Measurements from ENCODE around the gene RNF220.
A peak's percentile ranks its signal among the peaks of the same experiment; 100 is the strongest.

Gene RNF220

DNA sequence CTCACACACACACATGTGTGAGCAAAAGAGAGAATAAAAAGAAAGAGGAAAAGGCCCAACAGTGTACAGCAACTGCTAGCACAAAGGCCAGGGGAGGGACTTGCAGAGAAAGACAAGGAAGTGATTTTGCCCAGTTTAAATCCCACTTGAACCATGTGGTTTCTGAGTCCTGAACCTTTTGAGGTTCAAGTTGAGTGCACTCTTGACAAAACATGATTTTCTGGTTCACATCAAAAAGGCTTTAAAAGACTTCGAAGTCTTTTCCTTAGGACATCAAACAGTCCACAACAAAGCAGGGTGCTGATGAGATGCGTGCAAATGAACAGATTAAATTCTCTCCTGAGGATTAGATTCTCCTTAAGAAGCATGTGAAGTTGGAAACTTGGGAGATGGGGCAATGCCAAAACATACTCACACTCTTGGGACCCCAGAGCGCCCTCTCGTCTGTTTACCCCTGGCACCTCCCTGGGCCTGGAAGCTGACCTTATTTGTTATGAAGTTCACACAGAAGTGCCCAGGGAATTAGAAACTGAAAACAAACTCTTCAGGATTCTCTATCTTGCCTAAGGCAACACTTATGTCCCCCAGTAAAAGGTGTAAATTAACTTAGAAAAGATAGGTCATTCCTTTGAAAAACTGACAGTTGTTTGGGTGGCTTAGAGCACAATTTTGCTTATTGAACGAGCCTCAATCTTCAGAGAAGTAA, 31.5 kb downstream of the RNF220 start:
- DNase-seq, result no peak

DNA sequence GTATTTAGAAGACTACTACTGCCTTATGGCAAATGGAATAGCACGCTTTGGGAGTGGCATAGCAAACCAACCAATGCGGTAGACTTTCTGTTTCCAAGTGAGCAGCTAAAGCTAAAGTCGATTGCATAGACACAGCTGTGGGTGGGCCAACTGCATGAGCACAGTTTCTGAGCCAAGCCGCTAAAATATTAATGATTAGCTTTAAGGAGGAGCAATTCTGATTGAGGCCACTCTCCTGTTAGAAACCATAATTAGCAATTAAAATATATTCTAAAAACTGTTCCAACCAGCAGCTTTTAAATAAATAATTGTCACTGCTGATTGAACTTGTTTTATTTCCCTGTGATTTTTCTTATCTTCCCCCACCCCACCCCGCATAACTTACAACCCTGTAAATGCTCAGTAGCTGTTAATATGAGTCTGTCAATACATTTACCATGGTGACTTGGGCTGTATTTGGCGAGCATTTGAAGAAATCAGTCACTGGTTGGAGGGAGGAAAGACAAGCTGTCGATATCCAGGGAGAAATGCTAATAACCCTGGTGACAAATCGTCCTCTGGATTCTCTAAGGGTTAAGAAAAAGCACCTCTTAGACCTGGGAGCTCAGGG, 32.2 kb downstream of the RNF220 start:
- DNase-seq, result no peak

DNA sequence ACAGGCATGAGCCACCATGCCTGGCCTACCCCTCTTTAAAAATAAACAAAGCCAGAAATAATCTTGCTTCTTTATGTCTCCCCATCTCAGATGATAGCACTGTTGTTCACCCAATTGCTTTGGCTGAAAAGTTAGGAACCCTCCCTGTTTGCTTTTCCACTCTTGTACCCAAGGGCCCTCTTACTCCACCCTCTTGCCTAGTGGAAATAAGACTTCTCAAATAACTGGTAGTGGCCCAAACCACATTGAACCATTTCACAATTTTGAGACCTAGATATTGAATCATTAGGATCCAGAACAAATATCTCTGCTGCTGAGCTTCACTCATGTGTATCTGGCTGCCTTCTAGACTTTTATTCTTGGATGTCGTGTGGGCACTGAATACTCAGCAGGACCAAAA, 37.7 kb downstream of the RNF220 start:
- DNase-seq, result no peak

DNA sequence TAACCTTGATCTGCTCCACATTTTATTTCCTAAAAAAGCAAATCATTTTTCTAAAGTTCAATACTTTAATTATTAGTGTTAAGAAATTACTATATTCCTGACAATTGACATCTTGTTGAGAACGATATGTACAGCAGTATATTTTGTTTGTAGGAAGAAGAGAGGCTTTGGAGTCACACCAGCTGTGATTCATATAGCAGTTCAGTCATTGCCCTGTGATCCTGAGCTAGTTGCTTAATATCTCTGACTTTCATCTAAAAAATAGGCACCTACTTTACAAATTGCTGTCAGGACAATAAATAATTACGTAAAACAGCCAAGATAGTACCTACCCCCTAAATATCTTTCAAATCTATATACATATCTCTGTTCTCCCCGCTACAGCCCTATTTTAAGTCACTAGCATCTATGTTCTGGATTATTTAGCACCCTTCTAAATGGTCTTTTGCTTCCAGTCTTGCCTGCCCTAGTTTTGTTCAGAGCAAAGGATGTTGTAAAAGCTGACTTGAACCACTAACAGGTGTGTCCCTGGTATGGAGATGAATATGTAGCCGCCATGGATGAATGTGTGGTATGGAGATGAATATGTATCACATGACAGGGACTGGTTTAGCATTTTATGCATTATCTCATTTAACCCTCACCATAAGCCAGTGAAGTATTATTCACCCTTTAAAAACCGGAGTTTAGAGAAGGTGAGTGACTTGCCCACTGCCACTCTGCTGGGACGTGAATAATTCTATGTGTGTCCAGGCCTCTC, 42.2 kb downstream of the RNF220 start:
- DNase-seq, result no peak

- no peak for DNase-seq
Observed at GRCh38 chr1:44453798-44454349, 48.8 kb downstream of the RNF220 start.

GRCh38 chr1:44454704-44455103, 49.6 kb downstream of the RNF220 start:
- no peak for DNase-seq

DNA sequence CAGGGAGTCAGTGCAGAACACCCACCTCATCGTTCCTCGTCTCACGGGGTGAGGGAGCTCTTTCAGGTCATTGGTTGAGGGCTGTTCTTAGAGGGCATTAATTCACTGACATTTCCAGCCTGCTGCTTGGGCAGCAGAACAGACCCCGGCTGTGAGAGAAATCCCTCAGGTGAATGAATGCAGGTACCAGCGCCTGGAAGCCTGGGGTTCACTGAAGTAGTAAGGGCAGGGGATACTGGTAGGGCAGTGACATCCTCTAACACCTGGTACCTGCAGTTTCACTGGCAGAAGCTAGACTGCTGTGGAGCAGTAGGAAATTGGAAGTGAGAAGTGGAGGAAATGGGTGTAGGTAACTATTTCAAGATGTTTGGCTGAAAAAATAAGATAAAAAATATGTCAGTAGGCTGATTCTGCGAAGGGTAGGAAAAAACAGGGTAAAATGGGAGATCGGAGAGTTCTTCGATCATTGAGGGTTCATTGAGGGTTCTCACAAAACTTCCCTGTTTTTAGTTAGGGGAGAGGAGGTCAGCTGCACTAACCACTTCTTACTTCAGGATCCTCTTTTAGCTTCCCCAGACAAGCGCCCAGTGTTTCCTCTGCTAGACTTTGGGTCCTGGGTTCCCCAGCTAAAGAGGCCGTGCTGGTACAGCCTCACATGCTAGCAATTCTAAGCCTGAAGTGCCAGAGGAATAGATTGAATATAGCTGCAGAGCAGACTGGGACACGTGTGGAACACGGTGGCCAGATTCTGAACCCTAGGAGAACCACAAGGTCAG, 55.2 kb downstream of the RNF220 start:
- DNase-seq, result peak; percentile 14

DNA sequence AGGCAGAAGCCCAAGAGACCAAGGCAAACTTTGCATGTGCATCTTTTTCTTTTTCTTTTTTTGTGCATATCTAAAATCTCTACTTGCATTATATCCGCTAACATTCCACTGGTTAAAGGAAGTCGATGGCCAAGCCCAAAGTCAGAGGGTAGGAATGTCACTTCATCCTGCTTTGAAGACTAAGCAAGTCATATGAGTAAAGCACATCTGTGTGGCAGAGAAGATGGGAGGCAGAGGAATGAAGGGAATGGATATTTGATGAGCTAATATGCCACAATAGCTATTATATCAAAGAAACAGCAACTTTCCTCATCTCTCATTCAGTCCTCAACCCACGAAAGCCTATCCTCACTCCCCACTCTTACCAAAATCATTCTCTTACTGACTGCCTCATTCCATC, 59.3 kb downstream of the RNF220 start:
- DNase-seq, result no peak

- DNase-seq, result no peak
Observed at GRCh38 chr1:44467566-44467965, 62.5 kb downstream of the RNF220 start.

DNA sequence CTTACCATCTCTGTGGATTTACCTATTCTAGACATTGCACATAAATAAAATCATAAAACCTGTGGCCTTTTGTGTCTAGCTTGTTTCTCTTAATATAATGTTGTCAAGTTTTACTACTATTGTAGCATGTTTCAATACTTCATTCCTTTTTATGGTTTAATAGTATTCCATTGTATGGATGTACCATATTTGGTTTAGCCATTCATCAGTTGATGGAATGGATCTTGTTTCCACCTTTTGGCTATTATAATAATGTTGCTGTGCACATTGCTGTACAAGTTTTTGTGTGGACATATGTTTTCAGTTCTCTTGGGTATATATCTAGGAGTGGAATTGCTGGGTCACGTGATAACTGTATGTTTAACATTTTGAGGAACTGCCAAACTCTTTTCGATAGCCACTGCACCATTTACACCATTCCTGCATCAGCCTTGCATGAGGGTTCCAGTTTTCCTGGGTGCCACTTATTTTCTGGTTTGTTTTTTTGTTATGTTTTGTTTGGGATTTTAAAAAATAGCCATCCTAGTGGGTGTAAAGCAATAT, 66.9 kb downstream of the RNF220 start:
- no peak for DNase-seq

- DNase-seq, result no peak
Observed at GRCh38 chr1:44472620-44473525, 67.8 kb downstream of the RNF220 start.

- DNase-seq, result no peak
Observed at GRCh38 chr1:44476891-44477290, 71.8 kb downstream of the RNF220 start.

DNA sequence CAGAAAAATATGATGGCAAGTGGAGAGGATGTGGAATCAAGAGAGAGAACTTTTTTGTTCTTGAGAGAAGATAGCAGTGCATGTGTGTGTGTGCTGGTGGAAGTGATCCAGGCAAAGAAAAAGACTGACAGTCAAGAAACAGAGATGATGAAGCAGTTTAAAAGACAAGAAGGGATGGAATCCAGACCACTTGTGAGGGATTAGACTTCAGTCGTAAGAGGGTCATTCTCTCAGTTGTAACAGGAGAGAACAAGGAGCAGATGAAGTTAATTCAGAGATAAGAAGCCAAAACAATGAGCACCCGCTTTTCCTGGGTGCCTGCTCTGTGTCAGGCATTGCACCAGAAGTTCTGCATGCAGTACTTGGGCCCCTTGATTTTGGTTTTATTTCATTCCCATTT, 76.6 kb downstream of the RNF220 start:
- DNase-seq, result no peak

GRCh38 chr1:44483089-44483874, 78.2 kb downstream of the RNF220 start:
- no peak for DNase-seq

DNA sequence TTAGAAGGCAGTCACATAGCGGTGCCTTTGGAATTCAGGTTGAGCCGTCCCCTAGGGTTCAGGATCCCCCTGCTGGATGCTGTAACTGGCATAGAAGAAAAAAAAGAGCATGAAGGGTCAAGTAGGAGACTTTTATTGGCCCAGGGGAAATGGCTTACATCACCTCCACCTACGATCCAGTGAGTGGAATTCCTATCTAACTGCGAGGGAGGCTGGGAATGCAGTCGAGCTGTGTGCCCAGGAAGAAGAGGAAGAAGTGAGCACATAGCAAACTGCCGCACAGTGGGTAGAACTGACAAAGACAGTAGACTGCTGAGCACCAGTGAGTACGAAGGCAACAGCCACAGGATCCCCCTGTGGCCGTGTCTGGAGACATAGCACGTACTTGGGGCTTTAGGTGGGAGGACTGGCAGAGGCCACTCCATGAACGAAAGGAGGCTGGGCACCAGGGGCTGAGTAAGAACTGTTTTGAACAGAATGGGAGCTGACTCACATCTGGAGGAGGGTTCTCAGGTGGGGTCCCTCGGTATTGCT, 79.2 kb downstream of the RNF220 start:
- no peak for DNase-seq

DNA sequence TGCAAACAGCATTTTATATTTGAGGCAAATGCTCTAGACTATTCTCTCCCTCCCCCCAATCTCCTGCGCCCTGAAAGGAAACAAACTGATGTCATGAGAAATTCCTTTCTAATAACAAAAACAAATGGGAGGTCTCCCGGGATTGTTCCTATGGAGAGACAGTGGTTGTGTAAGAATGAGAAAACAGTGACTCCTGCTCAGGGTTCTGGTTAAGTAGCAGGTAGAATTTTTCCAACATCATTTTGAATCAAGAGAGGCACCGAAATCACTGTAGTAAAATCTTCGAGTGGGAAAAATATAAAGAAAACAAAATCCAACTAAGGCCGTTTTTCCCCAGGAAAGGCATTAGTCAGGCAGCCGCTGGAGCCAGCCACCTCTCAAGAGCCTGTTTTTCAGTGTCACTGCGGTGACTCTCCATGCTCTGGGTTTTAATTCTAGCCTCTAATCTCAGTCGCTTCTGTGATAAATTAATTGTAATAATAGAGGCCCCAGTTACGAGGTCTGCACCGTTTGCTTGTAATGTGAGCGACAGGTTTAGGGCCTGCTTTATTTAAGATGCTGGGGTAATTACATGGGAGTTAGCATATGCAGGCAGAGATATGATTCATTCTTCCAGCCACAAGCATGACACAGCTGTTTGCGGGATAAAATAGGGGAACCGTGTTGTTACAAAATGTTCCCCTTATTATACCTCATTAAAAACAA, 80.3 kb downstream of the RNF220 start:
- peak; percentile 55 for DNase-seq

- DNase-seq, result no peak
Observed at GRCh38 chr1:44485934-44486460, 80.9 kb downstream of the RNF220 start.

DNA sequence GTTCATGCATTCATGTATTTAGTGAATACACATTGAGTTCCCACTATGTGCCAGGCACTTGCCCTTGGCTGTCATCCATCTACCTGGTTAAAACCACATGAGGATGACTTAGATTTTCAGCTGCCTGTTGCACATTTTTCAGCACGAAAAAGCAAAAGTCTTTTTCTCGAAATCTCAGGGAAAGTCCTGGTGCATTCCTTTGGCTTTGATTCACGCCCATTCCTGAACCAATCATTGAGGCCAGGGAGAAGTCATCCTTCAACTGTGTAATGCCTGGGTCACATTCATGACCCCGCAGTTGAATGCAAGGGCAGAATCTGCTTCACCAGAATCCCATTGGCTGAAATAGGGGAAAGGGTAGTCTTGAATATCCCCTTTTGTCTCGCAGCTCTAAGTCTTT, 84.4 kb downstream of the RNF220 start:
- no peak for DNase-seq

DNA sequence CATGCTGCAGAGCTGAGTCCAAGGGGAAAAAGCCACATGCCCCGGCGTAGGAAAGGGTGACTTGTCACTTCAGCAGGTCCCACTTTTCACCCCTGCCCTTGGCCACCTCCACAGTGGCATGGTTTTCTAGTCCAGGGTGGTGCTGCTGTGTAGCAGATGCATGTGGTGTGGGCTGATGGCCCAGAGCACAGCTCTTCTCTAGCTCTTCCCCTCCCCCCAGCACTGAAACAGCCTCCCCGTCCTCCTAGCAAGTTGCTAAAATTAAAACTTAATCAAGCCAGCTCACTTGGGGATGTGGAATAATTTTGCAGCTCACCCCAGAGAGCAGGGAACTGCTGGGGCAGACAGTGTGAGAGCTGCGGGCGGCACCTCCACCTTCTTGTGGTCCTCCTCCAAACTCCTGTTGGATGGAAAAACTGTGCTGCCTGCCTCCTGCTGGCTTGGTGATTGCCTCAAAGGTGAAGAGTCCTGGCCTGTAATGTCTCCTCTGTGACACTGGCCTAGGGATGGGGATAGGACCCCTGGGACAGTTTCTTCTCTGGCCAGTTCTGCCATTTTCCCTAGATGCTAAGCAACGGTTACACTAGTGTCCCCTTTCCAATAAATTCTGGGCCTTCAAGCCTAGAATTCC, 91.6 kb downstream of the RNF220 start:
- DNase-seq, result no peak
